ENCODE measurements around the gene TLCD2. TPM values are rescaled to one million over a fixed set of nuclear protein-coding genes. Genes with fewer than 3 reads are reported as not detected.

TLCD2 gene
- total and polyA plus RNA-seq, 9 of the 15 experiments (the other 6 are each of a cell fraction or from before 2014, with no cell fraction given), result 0.10 to 0.89 (median 0.58) TPM

GRCh38 chr17:1714980-1715802 lies 5.0 kb upstream of the TLCD2 start (continued):
- no peak for TF ChIP-seq ZNF75A (CRISPR knock-in tag; IDR thresholded peaks at IDR 0.05)
- TF ChIP-seq PURB (CRISPR knock-in tag; IDR thresholded peaks at IDR 0.05; ENCODE audit: low read depth), result no peak
- 0 out of 2 replicates have a peak, but pooled peaks have one; percentile 13 for TF ChIP-seq TOE1 (IDR thresholded peaks at IDR 0.05; ENCODE audit: borderline replicate concordance)
- no peak for TF ChIP-seq TOE1 (CRISPR knock-in tag; IDR thresholded peaks at IDR 0.05; ENCODE audit: borderline replicate concordance, low read depth)
- TF ChIP-seq KAT7 (CRISPR knock-in tag; IDR thresholded peaks at IDR 0.05; ENCODE audit: borderline replicate concordance), result no peak
- TF ChIP-seq JUND (IDR thresholded peaks at IDR 0.05; ENCODE audit: borderline replicate concordance, low read depth, low read length), result peak; percentile 85
- TF ChIP-seq JUND (tag; IDR thresholded peaks at IDR 0.05; ENCODE audit: borderline replicate concordance, low read depth, low read length), result peak; percentile 73; the same call in 1 of the 3 replicates
- no peak for TF ChIP-seq RNF219 (CRISPR knock-in tag; IDR thresholded peaks at IDR 0.05)
- no peak for TF ChIP-seq THAP12 (CRISPR knock-in tag; IDR thresholded peaks at IDR 0.05)
- TF ChIP-seq ZNF212 (CRISPR knock-in tag; IDR thresholded peaks at IDR 0.05), result no peak
- no peak for TF ChIP-seq ZBTB17 (CRISPR knock-in tag; IDR thresholded peaks at IDR 0.05)
- TF ChIP-seq FOXA3 (CRISPR knock-in tag; conservative IDR thresholded peaks at IDR 0.05 in 1 of 2, IDR thresholded peaks at IDR 0.05 in 1 of 2), result no peak
- no peak for TF ChIP-seq ASH1L (IDR thresholded peaks at IDR 0.05; ENCODE audit: borderline replicate concordance, low read depth, partially characterized antibody)
